Common myeloid progenitor, CD34-positive (primary cell): ENCODE data around the gene MAFF.

Experiments used
- CTCF ChIA-PET: fragments of 350-600 bp; sonication (Branson Sonifier 250); formaldehyde crosslinking; loops from one replicate; lab custom pipeline; 2021; ENCODE audit warnings: antibody characterized with exemption; lab: Charles Lee
- POLR2A ChIA-PET: fragments of 350-600 bp; sonication (Branson Sonifier 250); formaldehyde crosslinking; loops from one replicate; lab custom pipeline; 2021; ENCODE audit warnings: antibody characterized with exemption; lab: Charles Lee
- DNase-seq, 3 donors: peaks; one replicate each; pipeline versions ENCODE4 v3.0.0 to v3.0.0-alpha.2; 2013
- H3K27ac ChIP-seq, 2 experiments: 1 replicate in 1 of 2; 2 replicates in 1 of 2; pipeline ENCODE4 v1.7.0; 2013; ENCODE audit warnings: inconsistent platforms in 2 of 2, low read length in 2 of 2, mild to moderate bottlenecking in 2 of 2, low read depth in 1 of 2, moderate library complexity in 1 of 2; ENCODE audit not compliant: severe bottlenecking in 2 of 2, insufficient read depth in 1 of 2, poor library complexity in 1 of 2
- H3K27me3 ChIP-seq, 5 experiments: replicated peaks in 2 of 5; 1 replicate in 3 of 5; 2 replicates in 2 of 5; pipeline versions ENCODE4 v1.6.1 to v1.7.0; 2013; ENCODE audit warnings: low read length in 4 of 5, mild to moderate bottlenecking in 2 of 5, moderate library complexity in 2 of 5, inconsistent platforms in 1 of 5; ENCODE audit not compliant: insufficient read depth in 5 of 5, control insufficient read depth in 4 of 5
- H3K36me3 ChIP-seq, 4 experiments: 1 replicate in 2 of 4; 2 replicates in 2 of 4; pipeline versions ENCODE4 v1.6.1 to v1.7.0; 2013; ENCODE audit warnings: low read length in 3 of 4, control low read depth in 1 of 4, mild to moderate bottlenecking in 1 of 4; ENCODE audit not compliant: control insufficient read depth in 4 of 4, insufficient read depth in 4 of 4
- H3K4me1 ChIP-seq, 4 experiments: 1 replicate in 3 of 4; 2 replicates in 1 of 4; pipeline versions ENCODE4 v1.6.1 to v1.7.1; 2013; ENCODE audit warnings: low read length in 3 of 4, mild to moderate bottlenecking in 3 of 4, control low read depth in 1 of 4, inconsistent platforms in 1 of 4, moderate library complexity in 1 of 4; ENCODE audit not compliant: control insufficient read depth in 4 of 4, insufficient read depth in 4 of 4; ENCODE audit errors: control extremely low read depth in 1 of 4
- H3K4me3 ChIP-seq, 7 experiments: 1 replicate in 4 of 7; 2 replicates in 3 of 7; pipeline versions ENCODE4 v1.5.1 to v1.7.0; 2013; ENCODE audit warnings: mild to moderate bottlenecking in 7 of 7, low read length in 6 of 7, moderate library complexity in 6 of 7, inconsistent platforms in 2 of 7, low read depth in 2 of 7, control low read depth in 1 of 7; ENCODE audit not compliant: insufficient read depth in 4 of 7, control insufficient read depth in 1 of 7; ENCODE audit errors: extremely low read depth in 1 of 7
- H3K9me3 ChIP-seq, 5 experiments: 1 replicate in 4 of 5; 2 replicates in 1 of 5; pipeline versions ENCODE4 v1.6.1 to v1.7.1; 2013; ENCODE audit warnings: low read length in 4 of 5, mild to moderate bottlenecking in 2 of 5, inconsistent platforms in 1 of 5, low read depth in 1 of 5, moderate library complexity in 1 of 5; ENCODE audit not compliant: control insufficient read depth in 4 of 5, insufficient read depth in 2 of 5; ENCODE audit errors: control extremely low read depth in 1 of 5
- WGBS: methylation state at CpG from one replicate; pipeline ENCODE4 v1.1.5; 2013; ENCODE audit not compliant: insufficient coverage; 5-methylcytosine and 5-hydroxymethylcytosine counted together

Gene MAFF

DNA sequence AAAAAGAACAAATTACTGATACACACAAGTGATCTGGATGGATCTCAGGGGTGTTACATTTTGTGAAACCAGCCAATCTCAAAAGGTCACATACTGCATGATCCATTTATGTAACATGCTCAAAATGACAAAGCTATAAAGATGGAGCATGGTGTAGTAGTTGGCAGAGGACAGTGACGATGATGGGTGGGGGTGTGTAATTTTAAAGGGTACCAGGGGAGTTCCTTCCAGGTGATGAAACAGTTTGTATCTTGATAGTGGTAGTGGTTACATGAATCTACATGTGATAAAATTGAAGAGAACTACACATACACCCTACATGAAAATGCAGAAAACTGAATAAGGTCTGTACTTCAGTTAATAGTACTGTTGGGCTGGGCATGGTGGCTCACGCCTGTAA lies 53.9 kb downstream of the MAFF start:
- Histone ChIP-seq H3K36me3 (no peaks in the 10 kb centered on the region), H3K27me3 (no peaks in the 10 kb centered on the region), H3K27ac (no peak overlapping the region), H3K9me3 (no peaks in the 10 kb centered on the region), H3K4me1 (peaks cover 2 to 10% (median 3%) of the 10 kb centered on the region in 4 experiments), H3K4me3 (no peak overlapping the region)
- ChIA-PET CTCF (no interaction called here), POLR2A (no interaction called here)
- DNase-seq = no peak
- 100% methylated on average over 1 of the region's 2 CpGs for WGBS

DNA sequence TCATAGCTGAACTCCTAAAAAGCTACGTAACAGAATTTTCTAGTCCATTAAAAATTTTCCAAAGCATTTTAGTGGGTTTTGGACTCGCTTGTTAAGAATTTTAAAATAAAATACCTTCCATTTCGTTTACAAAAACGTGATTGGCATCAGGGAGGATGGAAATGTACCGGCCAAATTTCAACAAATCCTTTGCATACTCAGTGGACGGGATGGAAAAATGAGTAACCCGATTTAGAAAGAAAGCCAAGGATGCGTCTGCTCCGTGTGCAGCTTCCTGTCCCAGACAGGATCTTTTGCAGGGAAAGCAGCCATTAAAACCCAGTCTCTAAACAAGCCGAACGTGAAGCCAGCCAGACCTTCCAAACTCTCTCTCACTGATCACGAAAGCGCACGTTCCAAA lies 55.4 kb downstream of the MAFF start:
- no peak for DNase-seq
- Histone ChIP-seq H3K4me1 (peaks cover 0 to 10% (median 3%) of the 10 kb centered on the region in 4 experiments), H3K27me3 (no peaks in the 10 kb centered on the region), H3K9me3 (no peaks in the 10 kb centered on the region), H3K27ac (no peak overlapping the region), H3K4me3 (no peak overlapping the region), H3K36me3 (no peaks in the 10 kb centered on the region)
- 98% methylated on average over 11 of the region's 14 CpGs for WGBS
- ChIA-PET POLR2A (no interaction called here), CTCF (interaction anchor here (0.8 to 0.9 kb wide), 3 partner anchors 9 to 36 kb away, joined by 3 to 4 read pairs (median 3); no protein-coding TSS in a partner anchor)

DNA sequence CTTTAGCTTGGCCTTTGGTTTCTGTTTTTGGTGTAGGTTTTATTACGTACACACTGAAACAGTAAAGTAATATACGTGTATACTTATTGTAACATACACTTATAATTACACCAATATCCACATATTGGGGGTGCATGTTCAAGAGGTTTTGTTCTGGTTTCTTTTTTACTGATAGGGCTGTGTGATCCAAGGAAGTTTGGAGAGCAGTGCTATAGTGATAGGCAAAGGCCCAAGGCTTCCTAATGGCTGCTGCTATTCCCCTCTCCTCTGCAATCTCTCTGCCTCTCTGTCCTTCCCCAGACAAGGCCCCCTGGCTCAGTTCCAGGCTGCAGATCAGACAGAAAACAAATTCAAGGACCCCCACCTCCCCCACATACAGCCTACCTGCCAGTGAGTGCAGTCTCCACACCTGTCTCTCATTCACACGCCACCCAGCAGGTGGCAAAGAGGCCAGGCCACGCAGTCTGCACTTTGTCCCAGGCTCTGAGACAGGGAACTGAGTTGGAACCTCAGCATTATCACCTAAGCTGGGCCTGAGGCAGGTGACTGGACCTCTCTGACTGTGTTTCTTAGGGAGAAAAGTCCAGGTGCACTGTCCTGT lies 56.0 kb downstream of the MAFF start:
- H3K36me3 ChIP-seq = no peaks in the 10 kb centered on the region
- ChIA-PET POLR2A (no interaction called here), CTCF (interaction anchor here (0.6 to 0.9 kb wide), 3 partner anchors 8 to 157 kb away, joined by 3 read pairs; no protein-coding TSS in a partner anchor)
- no peaks in the 10 kb centered on the region for H3K27me3 ChIP-seq
- H3K27ac ChIP-seq = no peak overlapping the region
- H3K9me3 ChIP-seq = no peaks in the 10 kb centered on the region
- H3K4me1 ChIP-seq = peaks cover 0 to 10% (median 3%) of the 10 kb centered on the region in 4 experiments
- 80% methylated on average over 1 of the region's 4 CpGs for WGBS
- no peak overlapping the region for H3K4me3 ChIP-seq
- DNase-seq = no peak

DNA sequence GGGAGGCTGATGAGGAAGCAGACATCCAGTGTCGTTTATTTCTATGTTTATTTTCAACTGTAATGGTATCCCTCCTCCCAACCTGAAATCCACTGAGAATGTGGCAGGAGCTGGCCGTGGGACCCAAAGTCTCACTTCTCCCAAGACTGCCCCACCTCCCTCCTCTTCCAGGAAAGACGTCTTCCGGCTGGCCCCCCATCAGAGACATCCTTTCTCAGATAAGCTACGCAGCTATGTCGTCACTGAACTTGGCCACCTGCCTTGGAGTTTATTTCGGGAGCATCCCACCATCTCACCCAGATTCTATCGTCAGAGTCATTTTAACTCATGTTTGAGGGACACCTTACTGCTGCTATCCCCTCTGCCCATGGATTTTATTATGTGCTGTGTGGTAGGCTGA lies 57.1 kb downstream of the MAFF start:
- Histone ChIP-seq H3K4me1 (peaks cover 0 to 10% (median 3%) of the 10 kb centered on the region in 4 experiments), H3K4me3 (no peak overlapping the region), H3K27me3 (no peaks in the 10 kb centered on the region), H3K27ac (no peak overlapping the region), H3K9me3 (no peaks in the 10 kb centered on the region), H3K36me3 (no peaks in the 10 kb centered on the region)
- DNase-seq = no peak
- 91% methylated on average over 8 of the region's 8 CpGs for WGBS
- POLR2A ChIA-PET = no interaction called here
- CTCF ChIA-PET = no interaction called here

DNA sequence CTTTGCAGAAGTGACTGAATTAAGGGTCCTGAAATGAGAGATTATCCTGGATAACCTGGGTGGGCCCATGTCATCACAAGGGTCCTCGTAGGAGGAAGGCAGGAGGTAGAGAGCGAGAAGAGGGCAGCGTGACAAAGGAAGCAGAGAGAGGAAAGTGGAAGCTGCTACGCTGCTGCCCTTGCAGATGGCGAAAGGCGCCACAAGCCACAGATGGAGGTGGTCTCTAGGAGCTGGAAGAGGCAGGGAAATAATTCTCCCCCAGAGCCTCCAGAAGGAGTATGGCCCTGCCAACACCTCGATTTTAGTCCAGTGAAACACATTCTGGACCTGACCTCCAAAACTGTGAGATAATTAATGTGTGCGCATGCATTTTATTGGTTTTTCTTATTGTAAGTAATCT lies 57.6 kb downstream of the MAFF start:
- H3K36me3 ChIP-seq = peaks cover 0 to under 1% (median 0%) of the 10 kb centered on the region in 4 experiments
- H3K9me3 ChIP-seq = no peaks in the 10 kb centered on the region
- WGBS = 69% methylated on average over 8 of the region's 8 CpGs
- H3K4me1 ChIP-seq = peaks cover 0 to 10% (median 3%) of the 10 kb centered on the region in 4 experiments
- H3K4me3 ChIP-seq = no peak overlapping the region
- H3K27me3 ChIP-seq = no peaks in the 10 kb centered on the region
- no peak overlapping the region for H3K27ac ChIP-seq
- CTCF ChIA-PET = no interaction called here
- no peak for DNase-seq
- POLR2A ChIA-PET = no interaction called here

DNA sequence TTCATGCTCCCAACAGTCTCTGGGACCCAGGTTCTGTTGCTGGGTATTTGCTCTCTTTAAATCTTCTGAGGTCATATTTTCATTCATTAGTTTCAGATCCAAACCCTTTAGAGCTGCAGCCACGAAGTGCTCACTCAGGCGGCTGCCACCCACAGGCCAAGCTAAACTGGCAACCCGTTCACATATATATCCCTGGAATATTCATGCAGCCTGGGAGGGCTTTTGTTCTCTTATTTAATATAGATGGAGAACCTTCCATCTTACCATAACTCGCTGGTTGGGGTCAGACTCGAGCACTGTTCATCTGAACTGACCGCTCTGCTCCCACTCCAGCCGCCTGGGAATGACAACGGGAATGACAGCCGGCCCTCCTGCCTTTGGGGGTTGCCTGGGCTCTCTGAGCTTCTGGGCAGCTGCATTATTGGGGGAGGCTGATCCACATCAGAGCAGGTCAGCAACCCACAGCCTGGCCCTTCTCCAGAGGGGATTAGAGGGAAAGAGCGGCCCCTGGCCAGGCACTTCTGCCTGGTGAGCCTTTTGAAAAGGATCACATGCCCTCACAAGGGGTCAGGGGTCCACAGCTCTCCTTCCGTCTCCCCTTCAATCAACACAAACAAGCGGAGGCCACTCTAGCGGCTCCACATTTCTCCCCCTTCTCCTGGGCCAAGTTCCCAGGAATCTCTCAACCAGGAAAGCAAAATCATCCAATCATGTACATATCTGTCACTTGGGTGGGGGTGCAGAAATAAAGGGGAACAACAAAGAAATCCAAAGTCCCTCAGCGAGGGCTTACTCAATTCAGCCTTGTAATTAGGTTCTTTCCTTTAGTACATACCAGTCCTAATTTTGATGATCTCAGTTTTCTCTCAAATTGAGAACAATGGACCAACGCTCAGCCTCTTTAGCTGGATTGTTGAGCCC lies 59.2 kb downstream of the MAFF start:
- Histone ChIP-seq H3K4me1 (peaks cover 2 to 14% (median 5%) of the 10 kb centered on the region in 4 experiments), H3K27ac (no peak overlapping the region), H3K9me3 (no peaks in the 10 kb centered on the region), H3K4me3 (no peak overlapping the region), H3K27me3 (no peaks in the 10 kb centered on the region), H3K36me3 (peaks cover 0 to 2% (median 1%) of the 10 kb centered on the region in 4 experiments)
- WGBS = 92% methylated on average over 7 of the region's 15 CpGs
- DNase-seq = no peak
- POLR2A ChIA-PET = interaction anchor here (1.1 kb wide), 1 partner anchor 56 kb away, joined by 6 read pairs; the partner anchor contains the start of gene CSNK1E
- CTCF ChIA-PET = interaction anchor here (0.8 to 1.4 kb wide), 3 partner anchors 8 to 148 kb away, joined by 3 to 4 read pairs (median 4); no protein-coding TSS in a partner anchor
